Glutamatergic neuron (in vitro differentiated cells): Measurements from ENCODE around the gene LY6G6D. TPM values are rescaled to one million over a fixed set of nuclear protein-coding genes. Genes with fewer than 3 reads are reported as not detected.

Experiments used
- DNase-seq: peaks from one replicate; pipeline ENCODE4 v3.0.0; 2022
- H3K27ac Mint-ChIP-seq: one replicate; pipeline ENCODE4 v1.8.0; 2020; ENCODE audit warnings: mild to moderate bottlenecking, mixed read lengths, inconsistent platforms; ENCODE audit not compliant: unreplicated experiment
- H3K27me3 Mint-ChIP-seq: one replicate; pipeline ENCODE4 v1.8.0; 2020; ENCODE audit warnings: mild to moderate bottlenecking, moderate library complexity, mixed read lengths, inconsistent platforms; ENCODE audit not compliant: unreplicated experiment
- H3K36me3 Mint-ChIP-seq: one replicate; pipeline ENCODE4 v1.8.0; 2020; ENCODE audit warnings: mild to moderate bottlenecking, mixed read lengths, inconsistent platforms; ENCODE audit not compliant: unreplicated experiment
- H3K4me1 Mint-ChIP-seq: one replicate; pipeline ENCODE4 v1.8.0; 2020; ENCODE audit warnings: mild to moderate bottlenecking, low read depth, mixed read lengths, inconsistent platforms; ENCODE audit not compliant: unreplicated experiment
- H3K4me3 Mint-ChIP-seq: one replicate; pipeline ENCODE4 v1.8.0; 2020; ENCODE audit warnings: mild to moderate bottlenecking, mixed read lengths, inconsistent platforms; ENCODE audit not compliant: unreplicated experiment
- H3K9me3 Mint-ChIP-seq: one replicate; pipeline ENCODE4 v1.8.0; 2020; ENCODE audit warnings: mild to moderate bottlenecking, moderate library complexity, mixed read lengths, inconsistent platforms; ENCODE audit not compliant: unreplicated experiment
- total RNA-seq: library from RNA; stranded (reverse); fragmentation: NEBNext Ultra II Directional; extraction: Animal tissue kit (Norgen Biotek cat#: 25700); gene quantifications from one replicate; pipeline ENCODE4 v1.2.1, GENCODE V29; 2021; ENCODE audit not compliant: unreplicated experiment
- TF ChIP-seq, protein P1 (sequence below): fragments of 200-600 bp; sonication (generic); IDR thresholded peaks from one replicate; pipeline ENCODE4 v1.5.0; 2021; ENCODE audit not compliant: partially characterized antibody, unreplicated experiment

LY6G6D gene
- total RNA-seq, 1 donor from 2014 or later: not detected

DNA sequence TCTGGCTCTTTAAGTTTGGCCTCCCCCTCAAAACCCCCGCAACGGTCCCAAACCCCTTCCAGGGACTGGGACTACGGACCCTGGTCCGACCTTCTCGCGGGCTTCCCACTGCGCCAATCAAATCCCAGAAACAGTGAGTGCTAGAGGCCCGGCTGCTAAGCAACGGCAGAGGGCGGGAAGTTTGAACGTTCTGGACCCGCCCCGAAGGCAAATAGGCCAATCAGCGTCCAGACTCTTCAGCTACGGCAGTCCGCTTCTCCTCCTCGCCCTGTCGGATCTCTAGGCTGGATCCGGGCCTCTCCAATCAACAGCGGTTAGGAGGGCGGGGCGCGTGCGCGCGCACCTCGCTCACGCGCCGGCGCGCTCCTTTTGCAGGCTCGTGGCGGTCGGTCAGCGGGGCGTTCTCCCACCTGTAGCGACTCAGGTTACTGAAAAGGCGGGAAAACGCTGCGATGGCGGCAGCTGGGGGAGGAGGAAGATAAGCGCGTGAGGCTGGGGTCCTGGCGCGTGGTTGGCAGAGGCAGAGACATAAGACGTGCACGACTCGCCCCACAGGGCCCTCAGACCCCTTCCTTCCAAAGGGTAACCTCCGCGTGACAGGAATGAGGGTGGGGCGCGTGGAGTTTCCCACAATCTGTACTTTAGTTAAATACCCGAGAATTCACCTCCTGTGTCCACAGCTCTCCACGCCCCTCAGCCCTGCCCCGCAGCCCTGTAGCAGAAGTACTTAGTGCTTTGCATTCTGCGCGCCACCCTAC is 24.7 kb downstream of the LY6G6D start, which contains the start of gene MSH5:
Gene MSH5, plus strand, starts transcription at position 367 of the 758 bp plus-strand sequence. CDS start 462 bp downstream, outside the sequence.
- Mint-ChIP-seq H3K4me1 (peaks cover 11% of the 10 kb centered on the region), H3K36me3 (no peaks in the 10 kb centered on the region), H3K4me3 (peak within 1 kb of the TSS; percentile 95), H3K27me3 (peaks cover 9% of the 10 kb centered on the region), H3K9me3 (peaks cover 22% of the 10 kb centered on the region), H3K27ac (peak within 1 kb of the TSS; percentile 43)
- TF ChIP-seq, protein P1, sequence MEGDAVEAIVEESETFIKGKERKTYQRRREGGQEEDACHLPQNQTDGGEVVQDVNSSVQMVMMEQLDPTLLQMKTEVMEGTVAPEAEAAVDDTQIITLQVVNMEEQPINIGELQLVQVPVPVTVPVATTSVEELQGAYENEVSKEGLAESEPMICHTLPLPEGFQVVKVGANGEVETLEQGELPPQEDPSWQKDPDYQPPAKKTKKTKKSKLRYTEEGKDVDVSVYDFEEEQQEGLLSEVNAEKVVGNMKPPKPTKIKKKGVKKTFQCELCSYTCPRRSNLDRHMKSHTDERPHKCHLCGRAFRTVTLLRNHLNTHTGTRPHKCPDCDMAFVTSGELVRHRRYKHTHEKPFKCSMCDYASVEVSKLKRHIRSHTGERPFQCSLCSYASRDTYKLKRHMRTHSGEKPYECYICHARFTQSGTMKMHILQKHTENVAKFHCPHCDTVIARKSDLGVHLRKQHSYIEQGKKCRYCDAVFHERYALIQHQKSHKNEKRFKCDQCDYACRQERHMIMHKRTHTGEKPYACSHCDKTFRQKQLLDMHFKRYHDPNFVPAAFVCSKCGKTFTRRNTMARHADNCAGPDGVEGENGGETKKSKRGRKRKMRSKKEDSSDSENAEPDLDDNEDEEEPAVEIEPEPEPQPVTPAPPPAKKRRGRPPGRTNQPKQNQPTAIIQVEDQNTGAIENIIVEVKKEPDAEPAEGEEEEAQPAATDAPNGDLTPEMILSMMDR: no peak
- peak; percentile 97 for DNase-seq

DNA sequence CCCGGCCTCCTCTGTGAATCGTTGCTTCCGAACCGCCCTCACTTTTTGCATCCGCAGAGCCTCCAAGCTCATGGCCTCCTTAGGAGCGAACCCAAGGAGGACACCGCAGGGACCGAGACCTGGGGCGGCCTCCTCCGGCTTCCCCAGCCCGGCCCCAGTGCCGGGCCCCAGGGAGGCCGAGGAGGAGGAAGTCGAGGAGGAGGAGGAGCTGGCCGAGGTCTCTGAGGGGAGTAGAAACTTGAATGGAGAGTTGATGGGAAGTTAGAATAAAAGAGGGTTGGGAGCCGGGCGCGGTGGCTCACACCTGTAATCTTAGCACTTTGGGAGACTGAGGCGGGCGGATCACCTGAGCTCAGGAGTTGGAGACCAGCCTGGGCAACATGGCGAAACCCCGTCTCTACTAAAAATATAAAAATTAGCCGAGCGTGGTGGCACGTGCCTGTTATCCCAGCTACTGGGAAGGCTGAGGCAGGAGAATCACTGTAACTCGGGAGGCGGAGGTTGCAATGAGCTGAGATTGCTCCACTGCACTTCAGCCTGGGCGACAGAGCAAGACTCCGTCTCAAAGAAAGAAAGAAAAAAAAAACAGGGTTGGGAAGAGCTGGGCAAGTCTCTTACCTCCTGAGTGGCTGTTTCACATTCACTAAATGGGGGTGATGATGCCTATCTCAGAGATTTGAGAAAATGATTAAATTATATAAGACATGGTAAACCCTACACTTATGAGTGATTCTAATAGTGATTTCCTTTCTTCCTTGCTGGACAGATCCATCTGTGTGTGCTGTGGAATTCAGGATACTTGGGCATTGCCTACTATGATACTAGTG is 25.5 kb downstream of the LY6G6D start:
- H3K4me1 Mint-ChIP-seq: peaks cover 11% of the 10 kb centered on the region

DNA sequence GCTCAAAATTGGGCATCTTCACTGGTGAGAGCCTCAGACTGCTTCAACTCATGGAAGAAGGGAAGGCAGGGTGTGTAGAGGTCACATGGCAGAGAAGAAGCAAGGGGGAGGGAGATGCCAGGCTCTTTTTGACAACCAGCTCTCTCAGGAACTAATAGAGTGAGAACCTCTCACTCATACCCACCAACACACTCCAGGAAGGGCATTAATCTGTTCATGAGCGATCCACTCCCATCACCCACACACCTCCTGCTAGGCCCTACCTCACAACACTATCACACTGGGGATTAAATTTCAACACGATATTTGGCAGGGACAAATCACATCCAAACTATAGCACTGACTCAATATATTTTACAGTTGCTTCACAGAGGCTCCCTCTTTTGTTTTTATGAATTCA is 26.7 kb downstream of the LY6G6D start:
- DNase-seq: no peak
- no peaks in the 10 kb centered on the region for H3K36me3 Mint-ChIP-seq
- peaks cover 8% of the 10 kb centered on the region for H3K4me1 Mint-ChIP-seq
- H3K4me3 Mint-ChIP-seq: peak overlapping the region; percentile 65
- H3K27ac Mint-ChIP-seq: no peak overlapping the region
- peaks cover 10% of the 10 kb centered on the region for H3K9me3 Mint-ChIP-seq
- TF ChIP-seq, protein P1: no peak
- peaks cover 8% of the 10 kb centered on the region for H3K27me3 Mint-ChIP-seq

More for the DNA sequence above, 25.5 kb downstream of the LY6G6D start:
- Mint-ChIP-seq H3K27me3 (peaks cover 8% of the 10 kb centered on the region), H3K36me3 (no peaks in the 10 kb centered on the region), H3K9me3 (peaks cover 16% of the 10 kb centered on the region), H3K27ac (no peak overlapping the region), H3K4me3 (peak overlapping the region; percentile 95)
- no peak for DNase-seq
- TF ChIP-seq, protein P1: no peak

DNA sequence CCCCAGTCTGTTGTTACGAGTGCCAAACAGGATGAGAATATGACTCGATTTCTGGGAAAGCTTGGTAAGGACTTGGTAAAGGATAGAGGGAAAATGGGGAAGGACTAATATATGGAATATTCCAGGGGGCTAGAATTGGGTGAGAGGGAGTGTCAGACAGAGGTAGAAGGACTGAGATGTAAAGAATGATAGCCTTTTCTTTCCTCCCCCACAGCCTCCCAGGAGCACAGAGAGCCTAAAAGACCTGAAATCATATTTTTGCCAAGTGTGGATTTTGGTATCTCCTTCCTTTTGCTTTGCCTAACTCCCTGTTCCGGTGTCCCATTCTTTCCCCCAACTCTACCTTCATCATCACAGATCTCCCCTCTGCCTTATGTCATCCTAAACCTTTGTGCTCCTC is 27.7 kb downstream of the LY6G6D start:
- H3K27ac Mint-ChIP-seq: no peak overlapping the region

More for the DNA sequence above, 27.7 kb downstream of the LY6G6D start:
- Mint-ChIP-seq H3K27me3 (peaks cover 8% of the 10 kb centered on the region), H3K9me3 (peaks cover 10% of the 10 kb centered on the region), H3K4me1 (peaks cover 5% of the 10 kb centered on the region), H3K36me3 (no peaks in the 10 kb centered on the region), H3K4me3 (no peak overlapping the region)
- TF ChIP-seq, protein P1: no peak
- DNase-seq: no peak
